Stimulated activated CD8-positive, alpha-beta memory T cell treated with anti-CD3 and anti-CD28 coated beads, Interleukin-7, amount 100 ng/mL, for 48 hours (primary cell): Measurements from ENCODE around the gene ZMAT3.
A peak's percentile ranks its signal among the peaks of the same experiment; 100 is the strongest.
"Not testable (repeated sequence)": the region's sequence is repeated elsewhere in the genome, so short reads cannot be mapped to it uniquely, and the experiment has no call there.

Experiments
- DNase-seq, 2 donors: peaks; one replicate each; pipeline ENCODE4 v3.0.0-alpha.2; 2020; ENCODE audit warnings: low read depth in 1 of 2; ENCODE audit errors: extremely low read depth in 1 of 2

Gene ZMAT3

GRCh38 chr3:179071323-179072099, at the start of gene ZMAT3:
Gene ZMAT3, minus strand, starts transcription at chr3:179071809. Its CDS starts 4,057 bp downstream, at chr3:179067752.
- DNase-seq, result peak; percentile 66 to 76

- DNase-seq, result no peak
Observed at GRCh38 chr3:179116816-179117215, 45.2 kb upstream of the ZMAT3 start.

- DNase-seq, result not testable (repeated sequence)
Observed at GRCh38 chr3:179115444-179115843, 43.8 kb upstream of the ZMAT3 start.

GRCh38 chr3:179113903-179114302, 42.3 kb upstream of the ZMAT3 start:
- DNase-seq, result no peak

GRCh38 chr3:179108086-179108485, 36.5 kb upstream of the ZMAT3 start:
- no peak for DNase-seq

- no peak for DNase-seq
Observed at GRCh38 chr3:179107617-179108016, 36.0 kb upstream of the ZMAT3 start.

- DNase-seq, result no peak
Observed at GRCh38 chr3:179105881-179106280, 34.3 kb upstream of the ZMAT3 start.

- DNase-seq, result no peak
Observed at GRCh38 chr3:179100652-179101051, 29.0 kb upstream of the ZMAT3 start.

- DNase-seq, result no peak
Observed at GRCh38 chr3:179098388-179099077, 26.9 kb upstream of the ZMAT3 start.

- DNase-seq, result no peak
Observed at GRCh38 chr3:179093807-179094206, 22.2 kb upstream of the ZMAT3 start.

GRCh38 chr3:179091113-179091512, 19.5 kb upstream of the ZMAT3 start:
- DNase-seq, result no peak

GRCh38 chr3:179088306-179088705, 16.7 kb upstream of the ZMAT3 start:
- no peak for DNase-seq

- DNase-seq, result no peak
Observed at GRCh38 chr3:179083977-179084376, 12.4 kb upstream of the ZMAT3 start.

- no peak for DNase-seq
Observed at GRCh38 chr3:179082416-179082815, 10.8 kb upstream of the ZMAT3 start.

- DNase-seq, result no peak
Observed at GRCh38 chr3:179081885-179082284, 10.3 kb upstream of the ZMAT3 start.

- DNase-seq, result no peak
Observed at GRCh38 chr3:179079537-179079936, 7.9 kb upstream of the ZMAT3 start.

GRCh38 chr3:179076243-179077027, 4.8 kb upstream of the ZMAT3 start:
- no peak for DNase-seq

GRCh38 chr3:179074656-179075055, 3.0 kb upstream of the ZMAT3 start:
- no peak for DNase-seq

GRCh38 chr3:179073816-179074215, 2.2 kb upstream of the ZMAT3 start:
- DNase-seq, result no peak

- DNase-seq, result peak; percentile 17 to 22
Observed at GRCh38 chr3:179072100-179072438, 460 bp upstream of the ZMAT3 start.

GRCh38 chr3:179071027-179071322, 634 bp downstream of the ZMAT3 start:
- no peak for DNase-seq
